RKO (cell line): ENCODE measurements around the gene ZFAND3.
A peak's percentile ranks its signal among the peaks of the same experiment; 100 is the strongest.
"Not testable (repeated sequence)": the region's sequence is repeated elsewhere in the genome, so short reads cannot be mapped to it uniquely, and the experiment has no call there.

Experiments
- DNase-seq: peaks from one replicate; pipeline ENCODE4 v3.0.0-alpha.2; 2016; ENCODE audit warnings: low spot score

Gene ZFAND3

GRCh38 chr6:37936906-37937305 lies 117.4 kb downstream of the ZFAND3 start:
- DNase-seq, result no peak

DNA sequence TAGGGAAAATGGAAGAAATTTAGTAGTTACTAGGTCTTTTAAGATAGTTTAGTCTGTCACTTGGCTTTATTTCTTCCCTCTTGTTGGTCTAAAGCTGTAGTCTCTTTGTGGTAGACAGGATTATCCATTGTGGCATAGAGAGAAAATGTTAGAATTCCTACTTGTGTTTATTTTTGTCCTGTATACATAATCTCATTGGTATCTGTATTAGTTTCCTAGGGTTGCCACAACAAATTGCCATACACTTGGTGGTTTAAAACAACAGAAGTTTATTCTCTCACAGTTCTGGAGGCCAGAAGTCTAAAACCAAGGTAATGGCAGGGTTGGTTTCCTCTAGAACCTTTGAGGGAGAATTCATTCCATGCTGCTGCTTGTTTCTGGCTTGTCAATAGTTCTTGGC lies 119.4 kb downstream of the ZFAND3 start:
- DNase-seq, result no peak

DNA sequence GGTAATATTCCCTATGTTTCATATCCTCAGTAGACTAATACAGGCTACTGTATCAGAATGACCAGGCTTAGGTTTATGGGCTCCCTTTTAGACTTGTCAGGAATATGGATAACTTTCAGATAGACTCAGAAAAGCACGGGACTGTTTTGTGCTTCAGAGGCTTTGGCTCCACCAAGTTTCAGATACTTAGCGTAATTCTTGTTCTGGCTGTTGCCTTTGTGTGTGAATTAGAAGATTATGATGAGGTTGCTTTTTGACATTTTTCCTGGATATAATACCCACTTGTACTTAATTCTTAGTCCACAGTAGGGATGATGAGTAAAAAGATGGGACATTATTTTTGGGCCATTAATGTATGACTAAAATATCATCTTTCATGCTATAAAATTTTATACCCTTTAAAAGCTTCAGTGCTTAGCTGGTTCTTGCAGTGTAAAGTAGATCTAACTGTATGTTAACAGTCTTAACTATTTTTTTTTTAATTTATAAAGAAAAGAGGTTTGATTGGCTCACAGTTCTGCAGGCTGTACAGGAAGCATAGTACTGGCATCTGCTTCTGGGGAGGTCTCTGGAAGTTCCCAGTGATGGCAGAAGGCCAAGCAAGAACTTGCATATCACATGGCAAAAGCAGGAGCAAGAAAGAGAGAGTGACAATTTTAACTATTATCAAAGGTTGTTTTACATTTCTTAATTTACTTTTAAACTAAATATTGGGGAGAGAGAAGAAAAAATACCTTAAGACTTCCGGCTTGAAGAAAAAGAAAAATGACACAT lies 120.7 kb downstream of the ZFAND3 start:
- DNase-seq, result no peak

DNA sequence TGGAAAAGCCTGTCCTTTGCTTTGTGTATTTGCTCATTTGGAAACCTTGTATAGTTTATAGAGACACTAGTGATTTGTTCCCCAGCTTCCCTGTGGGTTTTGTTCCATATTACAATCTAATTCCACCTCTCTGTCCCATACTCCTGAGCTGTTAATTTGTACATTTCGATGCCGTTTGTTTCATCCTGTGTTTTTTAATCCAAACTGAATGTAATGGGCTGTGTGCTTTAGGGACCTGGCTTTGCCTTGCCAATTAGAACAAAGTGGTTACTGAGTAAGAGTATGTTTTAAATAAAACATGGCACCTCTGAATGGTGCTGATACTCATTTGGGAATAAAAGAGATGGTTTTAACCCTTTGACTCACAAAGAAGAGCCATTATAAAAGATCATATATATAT lies 122.3 kb downstream of the ZFAND3 start:
- DNase-seq, result no peak

DNA sequence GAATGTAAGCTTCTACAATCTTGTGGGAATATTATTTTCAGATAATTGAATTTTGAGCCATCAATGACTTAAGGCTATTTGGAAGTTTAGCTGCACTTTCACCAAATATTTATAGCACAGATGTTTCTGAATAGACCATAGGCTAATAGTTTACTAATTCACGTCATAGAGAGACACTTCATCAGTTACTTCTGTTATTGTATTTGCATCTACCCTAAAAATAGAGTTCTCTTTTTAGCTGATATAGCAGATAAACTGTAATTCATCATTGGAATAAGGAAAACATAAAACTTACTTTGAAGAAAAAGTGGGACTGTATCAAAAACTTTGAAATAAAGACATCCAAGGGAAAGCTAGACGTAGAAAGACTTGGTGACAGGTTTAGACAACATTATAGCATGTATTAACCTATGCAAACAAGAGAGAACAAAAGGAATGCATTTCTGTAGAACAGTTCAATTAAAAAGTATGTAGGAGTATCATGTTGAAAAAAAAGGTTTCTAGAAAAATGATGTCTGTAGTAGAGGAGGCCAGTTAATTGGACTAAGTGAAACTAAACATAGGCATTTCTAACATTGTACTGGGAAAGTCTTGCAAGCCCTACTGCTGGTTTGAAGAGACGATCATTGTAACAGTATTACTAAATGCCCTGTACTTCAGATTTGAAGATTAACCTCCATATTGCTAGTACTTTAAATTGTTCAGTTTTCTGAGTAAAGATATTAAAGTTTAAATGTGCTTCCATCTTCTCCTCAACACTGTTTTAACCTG lies 123.3 kb downstream of the ZFAND3 start:
- no peak for DNase-seq

DNA sequence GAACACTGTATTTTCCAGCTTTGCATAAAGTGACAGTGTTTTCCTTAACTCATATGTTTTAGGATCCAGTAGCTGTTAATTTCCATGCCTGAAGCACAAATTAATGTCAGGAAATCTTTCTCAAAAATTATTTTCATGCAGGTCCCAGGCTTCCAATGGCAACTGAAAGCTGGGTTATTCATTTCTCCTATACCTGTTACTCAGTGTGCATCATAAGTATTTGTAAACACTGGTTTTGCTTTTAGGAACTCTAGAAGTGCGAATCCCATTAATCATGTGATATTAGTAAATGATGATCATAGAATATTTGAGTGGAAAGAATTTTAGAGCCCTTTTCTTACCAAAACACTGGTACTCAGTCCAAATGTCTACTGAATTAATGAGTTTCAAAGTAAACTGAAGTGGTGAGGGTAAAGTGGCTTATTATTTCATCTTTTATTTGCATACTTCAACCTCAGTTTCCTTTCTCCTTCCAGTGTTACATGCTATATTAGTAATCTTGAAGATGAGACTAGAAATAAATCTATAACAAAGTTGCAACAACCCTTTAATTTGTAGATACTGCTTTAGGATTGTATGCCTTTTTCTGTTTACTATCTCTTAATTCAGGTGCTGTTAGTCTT lies 124.0 kb downstream of the ZFAND3 start:
- no peak for DNase-seq

GRCh38 chr6:37946057-37946456 lies 126.5 kb downstream of the ZFAND3 start:
- DNase-seq, result no peak

- no peak for DNase-seq
These were observed 127.9 kb downstream of the ZFAND3 start for GRCh38 chr6:37947468-37947867.

GRCh38 chr6:37948584-37948983 lies 129.1 kb downstream of the ZFAND3 start:
- not testable (repeated sequence) for DNase-seq

DNA sequence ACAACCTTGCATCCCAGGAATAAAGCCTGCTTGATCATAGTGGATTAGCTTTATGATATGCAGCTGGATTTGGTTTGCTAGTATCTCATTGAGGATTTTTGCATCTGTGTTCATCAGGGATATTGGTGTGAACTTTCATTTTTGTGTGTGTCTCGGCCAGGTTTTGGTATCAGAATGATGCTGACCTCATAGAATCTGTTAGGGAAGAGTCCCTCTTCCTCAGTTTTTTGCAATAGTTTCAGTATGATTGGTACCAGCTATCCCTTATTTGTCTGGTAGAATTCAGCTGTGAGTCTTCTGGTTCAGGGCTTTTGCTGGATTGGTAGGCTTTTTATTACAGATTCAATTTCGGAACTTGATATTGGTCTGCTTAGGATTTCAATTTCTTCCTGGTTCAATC lies 132.5 kb downstream of the ZFAND3 start:
- no peak for DNase-seq

- DNase-seq, result no peak
These were observed 135.3 kb downstream of the ZFAND3 start for GRCh38 chr6:37954791-37955190.

DNA sequence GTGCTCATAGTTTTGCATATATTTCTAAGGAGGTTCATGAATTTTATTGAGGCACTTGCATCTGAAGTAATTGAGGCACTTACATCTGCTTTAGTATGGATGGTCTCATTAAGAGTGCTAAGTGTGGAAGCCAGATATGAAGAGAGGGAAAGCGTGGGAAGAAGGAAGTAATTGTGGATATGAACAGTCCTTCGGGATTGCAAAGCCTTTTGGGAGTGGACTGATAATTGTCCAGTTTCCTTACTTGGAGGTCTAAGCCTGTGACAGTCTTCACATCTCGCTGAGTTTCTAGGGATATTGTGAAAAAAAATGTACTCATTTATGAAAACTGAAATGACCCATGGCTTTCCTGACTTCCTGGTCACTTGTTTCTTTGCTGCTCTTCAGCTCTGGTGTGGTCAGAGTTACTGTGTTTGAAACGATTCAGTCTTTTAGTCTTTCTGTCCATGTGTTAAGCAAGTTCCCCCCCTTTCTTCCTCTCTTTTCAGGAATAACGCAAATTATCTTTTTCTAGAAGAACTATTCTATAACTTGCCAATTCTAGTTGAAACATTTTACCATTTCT lies 137.3 kb downstream of the ZFAND3 start:
- no peak for DNase-seq

- DNase-seq, result no peak
These were observed 139.5 kb downstream of the ZFAND3 start for GRCh38 chr6:37959061-37959460.

- DNase-seq, result no peak
These were observed 140.8 kb downstream of the ZFAND3 start for GRCh38 chr6:37960139-37960935.

DNA sequence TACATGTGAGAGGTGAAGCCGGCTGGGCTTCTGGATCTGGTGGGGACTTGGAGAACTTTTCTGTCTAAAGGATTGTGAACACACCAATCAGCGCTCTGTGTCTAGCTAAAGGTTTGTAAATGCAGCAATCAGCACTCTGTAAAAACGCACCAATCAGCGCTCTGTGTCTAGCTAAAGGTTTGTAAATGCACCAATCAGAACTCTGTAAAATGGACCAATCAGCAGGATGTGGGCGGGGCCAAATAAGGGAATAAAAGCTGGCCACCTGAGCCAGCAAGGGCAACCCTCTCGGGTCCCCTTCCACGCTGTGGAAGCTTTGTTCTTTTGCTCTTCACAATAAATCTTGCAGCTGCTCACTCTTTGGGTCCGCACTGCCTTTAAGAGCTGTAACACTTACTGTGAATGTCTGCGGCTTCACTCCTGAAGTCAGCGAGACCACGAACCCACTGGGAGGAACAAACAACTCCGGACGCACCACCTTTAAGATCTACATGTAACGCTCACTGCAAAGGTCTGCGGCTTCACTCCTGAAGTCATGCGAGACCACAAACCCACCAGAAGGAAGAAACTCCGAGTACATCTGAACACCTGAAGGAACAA lies 143.1 kb downstream of the ZFAND3 start:
- DNase-seq, result not testable (repeated sequence)

DNA sequence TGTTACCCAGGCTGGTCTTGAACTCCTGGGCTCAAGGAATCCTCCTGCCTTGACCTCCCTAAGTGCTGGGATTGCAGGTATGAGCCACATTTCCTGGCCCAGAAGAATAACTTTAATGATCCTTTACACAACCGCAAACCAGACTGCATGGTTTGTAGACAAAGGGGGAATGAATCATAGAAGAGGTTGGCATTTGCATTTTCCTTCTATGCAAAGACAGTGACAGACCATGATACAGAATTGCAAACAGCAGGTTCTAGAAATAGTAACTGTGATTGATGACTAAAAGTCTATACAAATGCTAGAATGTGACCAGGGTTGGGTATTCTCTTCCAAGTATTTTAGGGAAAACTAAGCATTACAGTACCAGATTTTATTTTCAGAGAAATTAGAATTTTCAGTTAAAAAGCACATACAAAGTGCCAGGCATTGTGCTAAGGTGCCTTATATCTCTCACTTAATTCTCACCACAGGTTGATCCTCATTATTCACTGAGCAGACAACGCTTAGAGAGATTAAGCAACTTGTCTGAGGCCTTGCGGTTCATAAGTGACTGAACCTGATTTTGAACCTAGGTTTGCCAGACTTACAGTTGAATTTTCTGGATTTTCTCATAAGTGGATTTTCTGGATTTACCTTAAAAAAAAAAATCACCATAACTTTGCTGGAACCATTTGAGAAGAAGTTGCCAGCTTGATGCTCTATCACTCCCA lies 146.6 kb downstream of the ZFAND3 start:
- DNase-seq, result peak; percentile 5

GRCh38 chr6:37966801-37967200 lies 147.3 kb downstream of the ZFAND3 start:
- peak; percentile 8 for DNase-seq

- no peak for DNase-seq
These were observed 148.1 kb downstream of the ZFAND3 start for GRCh38 chr6:37967651-37968050.

DNA sequence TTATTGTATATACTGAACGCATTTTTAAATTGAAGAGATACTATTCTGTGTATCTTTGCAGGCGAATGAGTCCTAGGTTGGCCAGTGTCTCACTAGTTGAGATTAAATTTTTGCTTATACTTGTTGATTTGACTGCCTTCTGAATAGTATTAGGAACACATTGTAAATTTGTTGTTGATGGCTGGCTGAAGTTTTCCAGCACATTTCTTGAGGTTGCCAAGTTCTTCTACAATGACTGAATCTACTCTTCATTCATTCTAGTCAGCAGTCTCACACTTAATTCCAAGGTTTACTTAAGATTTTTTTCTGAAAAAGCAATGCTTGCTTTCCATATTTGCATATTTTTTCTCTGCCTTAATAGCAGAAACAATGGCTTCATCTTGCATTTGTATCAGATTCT lies 151.7 kb downstream of the ZFAND3 start:
- no peak for DNase-seq

DNA sequence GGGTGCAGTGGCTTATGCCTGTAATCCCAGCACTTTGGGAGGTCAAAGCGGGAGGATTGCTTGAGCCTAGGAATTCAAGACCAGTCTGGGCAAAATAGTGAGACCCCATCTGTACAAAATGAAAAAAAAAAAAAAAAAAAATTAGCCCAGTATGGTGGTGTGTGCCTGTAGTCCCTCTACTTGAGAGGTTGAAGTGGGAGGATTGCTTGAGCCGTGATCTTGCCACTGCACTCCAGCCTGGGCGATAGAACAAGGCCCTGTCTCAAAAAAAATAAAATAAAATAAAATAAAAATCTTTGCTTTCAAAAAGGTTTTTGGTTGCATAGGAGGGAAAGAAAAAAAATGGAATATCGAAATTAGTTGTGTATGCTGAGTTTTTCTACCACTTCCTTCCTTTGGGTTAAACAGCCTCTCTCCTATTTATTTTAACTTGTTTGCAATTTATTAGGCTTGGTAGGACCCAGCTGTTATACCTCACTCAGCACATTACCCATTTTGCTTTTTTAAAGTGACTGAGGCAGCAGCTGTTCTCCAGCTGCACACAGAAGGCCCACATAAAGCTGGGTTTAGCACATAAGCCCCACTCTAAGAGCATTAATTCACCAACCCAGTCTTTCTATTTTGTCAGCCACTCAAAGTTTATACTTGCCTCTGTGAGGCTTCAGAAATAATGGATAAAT lies 152.3 kb downstream of the ZFAND3 start:
- no peak for DNase-seq
